Measurements from ENCODE around the gene SYK. TPM values are rescaled to one million over a fixed set of nuclear protein-coding genes. Genes with fewer than 3 reads are reported as not detected.

Gene SYK
- total and polyA plus RNA-seq, 2 donors (not counting 1 experiment from before 2014, with no cell fraction given) = not detected

DNA sequence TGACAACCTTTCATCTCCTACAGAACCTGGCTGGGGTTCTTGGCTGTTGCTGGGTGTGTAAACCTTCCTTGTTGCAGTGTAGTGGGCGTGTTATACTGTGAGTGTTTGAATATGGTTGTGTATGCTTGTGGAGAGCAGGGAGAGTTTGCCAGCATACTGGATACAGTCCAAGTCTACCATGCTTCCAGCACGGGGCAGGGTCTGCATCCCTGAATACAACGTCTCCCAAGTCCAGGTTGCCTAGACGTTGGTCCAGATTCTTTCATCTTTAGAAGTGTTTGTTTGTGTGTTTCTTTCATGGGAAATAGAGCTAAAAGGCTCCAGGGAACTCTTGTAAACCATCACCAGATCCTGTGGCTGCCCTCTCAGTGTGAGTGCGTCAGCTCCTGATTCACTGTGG, 46.4 kb downstream of the SYK start:
- Histone ChIP-seq H3K9ac (ENCODE audit: insufficient read depth, low read length) (no peak overlapping the region), H3K4me3 (replicated peaks in 1 of 4; ENCODE audit: control extremely low read depth in 1 of 4, insufficient read depth in 1 of 4, low read depth in 3 of 4, low read length in 4 of 4) (no peak overlapping the region), H3K79me2 (ENCODE audit: control insufficient read depth, insufficient read depth, low read length) (no peaks in the 10 kb centered on the region), H2AFZ (ENCODE audit: low read length) (no peak overlapping the region), H3K36me3 (ENCODE audit: control insufficient read depth, insufficient read depth, low read length) (no peaks in the 10 kb centered on the region), H4K20me1 (ENCODE audit: control insufficient read depth, extremely low read depth, insufficient read depth, low read length) (no peaks in the 10 kb centered on the region), H3K27me3 (ENCODE audit: control insufficient read depth, insufficient read depth, low read length) (no peaks in the 10 kb centered on the region), H3K27ac (ENCODE audit: insufficient read depth, low read length) (no peak overlapping the region), H3K9me3 (ENCODE audit: control insufficient read depth, insufficient read depth, low read depth, low read length) (no peaks in the 10 kb centered on the region), H3K4me2 (ENCODE audit: extremely low read depth, insufficient read depth, low read length) (no peak overlapping the region), H3K4me1 (ENCODE audit: control insufficient read depth, extremely low read depth, insufficient read depth, low read length) (no peaks in the 10 kb centered on the region)
- no peak for DNase-seq (ENCODE audit: low read depth in 2 of 2)
- no peak for TF ChIP-seq EZH2 (IDR thresholded peaks at IDR 0.05; ENCODE audit: low read length, missing control alignments)
- TF ChIP-seq, protein P1, sequence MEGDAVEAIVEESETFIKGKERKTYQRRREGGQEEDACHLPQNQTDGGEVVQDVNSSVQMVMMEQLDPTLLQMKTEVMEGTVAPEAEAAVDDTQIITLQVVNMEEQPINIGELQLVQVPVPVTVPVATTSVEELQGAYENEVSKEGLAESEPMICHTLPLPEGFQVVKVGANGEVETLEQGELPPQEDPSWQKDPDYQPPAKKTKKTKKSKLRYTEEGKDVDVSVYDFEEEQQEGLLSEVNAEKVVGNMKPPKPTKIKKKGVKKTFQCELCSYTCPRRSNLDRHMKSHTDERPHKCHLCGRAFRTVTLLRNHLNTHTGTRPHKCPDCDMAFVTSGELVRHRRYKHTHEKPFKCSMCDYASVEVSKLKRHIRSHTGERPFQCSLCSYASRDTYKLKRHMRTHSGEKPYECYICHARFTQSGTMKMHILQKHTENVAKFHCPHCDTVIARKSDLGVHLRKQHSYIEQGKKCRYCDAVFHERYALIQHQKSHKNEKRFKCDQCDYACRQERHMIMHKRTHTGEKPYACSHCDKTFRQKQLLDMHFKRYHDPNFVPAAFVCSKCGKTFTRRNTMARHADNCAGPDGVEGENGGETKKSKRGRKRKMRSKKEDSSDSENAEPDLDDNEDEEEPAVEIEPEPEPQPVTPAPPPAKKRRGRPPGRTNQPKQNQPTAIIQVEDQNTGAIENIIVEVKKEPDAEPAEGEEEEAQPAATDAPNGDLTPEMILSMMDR (conservative IDR thresholded peaks at IDR 0.05 in 1 of 2, IDR thresholded peaks at IDR 0.05 in 1 of 2; ENCODE audit: low read depth in 1 of 2, low read length in 2 of 2) = no peak

DNA sequence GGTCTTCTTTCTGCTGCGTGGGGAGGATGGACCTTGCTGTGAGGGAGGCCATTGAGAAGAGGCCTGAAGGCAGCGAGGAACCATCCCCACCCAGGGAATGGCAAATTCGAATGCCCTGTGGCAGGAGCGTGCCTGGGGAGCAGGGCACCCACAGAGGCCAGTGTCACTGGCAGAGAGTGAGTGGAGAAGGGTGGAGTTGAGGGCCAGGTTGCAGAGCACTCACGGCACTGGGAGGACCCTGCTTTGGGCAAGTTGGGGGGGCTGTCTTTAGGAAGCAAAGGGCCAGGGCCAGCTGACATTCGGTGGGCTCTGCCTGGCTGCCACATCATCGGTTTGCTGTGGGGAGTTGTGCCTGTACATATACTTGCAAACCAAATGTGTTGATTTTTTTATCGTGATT, 47.2 kb downstream of the SYK start:
- Histone ChIP-seq H3K27me3 (ENCODE audit: control insufficient read depth, insufficient read depth, low read length) (no peaks in the 10 kb centered on the region), H3K4me2 (ENCODE audit: extremely low read depth, insufficient read depth, low read length) (no peak overlapping the region), H3K4me3 (replicated peaks in 1 of 4; ENCODE audit: control extremely low read depth in 1 of 4, insufficient read depth in 1 of 4, low read depth in 3 of 4, low read length in 4 of 4) (no peak overlapping the region), H3K79me2 (ENCODE audit: control insufficient read depth, insufficient read depth, low read length) (no peaks in the 10 kb centered on the region), H3K4me1 (ENCODE audit: control insufficient read depth, extremely low read depth, insufficient read depth, low read length) (no peaks in the 10 kb centered on the region), H3K9me3 (ENCODE audit: control insufficient read depth, insufficient read depth, low read depth, low read length) (no peaks in the 10 kb centered on the region), H3K27ac (ENCODE audit: insufficient read depth, low read length) (no peak overlapping the region), H3K9ac (ENCODE audit: insufficient read depth, low read length) (no peak overlapping the region), H4K20me1 (ENCODE audit: control insufficient read depth, extremely low read depth, insufficient read depth, low read length) (no peaks in the 10 kb centered on the region), H3K36me3 (ENCODE audit: control insufficient read depth, insufficient read depth, low read length) (no peaks in the 10 kb centered on the region), H2AFZ (ENCODE audit: low read length) (no peak overlapping the region)
- no peak for DNase-seq (ENCODE audit: low read depth in 2 of 2)
- TF ChIP-seq EZH2 (IDR thresholded peaks at IDR 0.05; ENCODE audit: low read length, missing control alignments) = no peak
- TF ChIP-seq, protein P1 (conservative IDR thresholded peaks at IDR 0.05 in 1 of 2, IDR thresholded peaks at IDR 0.05 in 1 of 2; ENCODE audit: low read depth in 1 of 2, low read length in 2 of 2) = no peak

DNA sequence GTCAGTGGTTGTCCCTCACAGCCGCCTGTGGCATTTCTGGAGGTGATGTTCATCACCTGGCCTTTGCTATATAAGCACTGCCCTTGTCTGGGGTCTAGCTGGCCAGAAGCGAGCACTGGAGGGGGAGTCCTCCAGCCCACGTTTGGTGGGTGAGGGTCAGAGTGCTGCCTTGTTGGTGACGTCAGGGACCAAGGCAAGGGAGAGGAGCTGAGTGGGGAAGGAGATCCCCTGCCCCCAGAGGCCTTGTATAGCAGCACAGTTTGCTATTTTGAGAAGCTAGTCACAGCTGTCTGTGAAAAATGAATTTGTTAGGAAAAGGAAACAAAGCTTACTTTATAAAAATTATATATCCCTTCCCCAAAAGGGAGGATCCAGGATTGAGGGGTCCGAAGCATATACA, 49.8 kb downstream of the SYK start:
- no peaks in the 10 kb centered on the region for H3K4me1 ChIP-seq (ENCODE audit: control insufficient read depth, extremely low read depth, insufficient read depth, low read length)
- H3K4me2 ChIP-seq (ENCODE audit: extremely low read depth, insufficient read depth, low read length) = no peak overlapping the region
- H3K79me2 ChIP-seq (ENCODE audit: control insufficient read depth, insufficient read depth, low read length) = no peaks in the 10 kb centered on the region
- no peak overlapping the region for H3K4me3 ChIP-seq (replicated peaks in 1 of 4; ENCODE audit: control extremely low read depth in 1 of 4, insufficient read depth in 1 of 4, low read depth in 3 of 4, low read length in 4 of 4)
- H3K9me3 ChIP-seq (ENCODE audit: control insufficient read depth, insufficient read depth, low read depth, low read length) = no peaks in the 10 kb centered on the region
- no peak overlapping the region for H2AFZ ChIP-seq (ENCODE audit: low read length)
- no peak for DNase-seq (ENCODE audit: low read depth in 2 of 2)
- no peaks in the 10 kb centered on the region for H3K36me3 ChIP-seq (ENCODE audit: control insufficient read depth, insufficient read depth, low read length)
- H3K27me3 ChIP-seq (ENCODE audit: control insufficient read depth, insufficient read depth, low read length) = no peaks in the 10 kb centered on the region
- no peak overlapping the region for H3K9ac ChIP-seq (ENCODE audit: insufficient read depth, low read length)
- no peaks in the 10 kb centered on the region for H4K20me1 ChIP-seq (ENCODE audit: control insufficient read depth, extremely low read depth, insufficient read depth, low read length)
- TF ChIP-seq, protein P1 (conservative IDR thresholded peaks at IDR 0.05 in 1 of 2, IDR thresholded peaks at IDR 0.05 in 1 of 2; ENCODE audit: low read depth in 1 of 2, low read length in 2 of 2) = no peak
- TF ChIP-seq EZH2 (IDR thresholded peaks at IDR 0.05; ENCODE audit: low read length, missing control alignments) = no peak
- no peak overlapping the region for H3K27ac ChIP-seq (ENCODE audit: insufficient read depth, low read length)
